Endothelial cell of umbilical vein (primary cell): Measurements from ENCODE around the gene CHMP4B. TPM values are rescaled to one million over a fixed set of nuclear protein-coding genes. Genes with fewer than 3 reads are reported as not detected.

ENCODE experiments used
- BruUV-seq: library from RNA; stranded (reverse); fragments of 400-500 nt; replicated peaks from 2 replicates; lab custom pipeline; 2021; lab: Mats Ljungman, UMichigan
- CTCF ChIA-PET: fragments of 300-600, 350-600 bp; sonication (Branson Sonifier 250); formaldehyde crosslinking; loops from one replicate; lab custom pipeline; 2021; ENCODE audit warnings: antibody characterized with exemption, inconsistent platforms; lab: Charles Lee
- POLR2A ChIA-PET: fragments of 300-600, 350-600 bp; sonication (Branson Sonifier 250); formaldehyde crosslinking; loops from one replicate; lab custom pipeline; 2021; ENCODE audit warnings: antibody characterized with exemption, inconsistent platforms; lab: Charles Lee
- DNase-seq: peaks from one replicate; pipeline ENCODE4 v3.0.0-alpha.2; 2011; ENCODE audit warnings: low read depth, low spot score
- FAIRE-seq: peaks from 2 replicates; lab custom pipeline; 2011; peaks lifted over from hg19 to GRCh38; lab: Jason Lieb, UNC
- H2AFZ ChIP-seq: 2 replicates; pipeline ENCODE4 v1.6.0; 2012; ENCODE audit warnings: low read depth, low read length, control low read depth, inconsistent platforms
- H3K27ac ChIP-seq: 2 replicates; pipeline ENCODE4 v1.5.1; 2011; ENCODE audit warnings: low read depth, mild to moderate bottlenecking, control low read depth, low read length, moderate library complexity; ENCODE audit not compliant: insufficient read depth
- H3K27me3 ChIP-seq, 2 experiments: 2 replicates each; pipeline versions ENCODE4 v1.6.0 to v1.6.1; 2011; ENCODE audit warnings: low read length in 2 of 2, mixed read lengths in 1 of 2; ENCODE audit not compliant: control insufficient read depth in 2 of 2, insufficient read depth in 2 of 2
- H3K36me3 ChIP-seq, 2 experiments: 2 replicates in 1 of 2; 3 replicates in 1 of 2; pipeline ENCODE4 v1.5.1; 2011; ENCODE audit warnings: low read length in 2 of 2, mild to moderate bottlenecking in 1 of 2, moderate library complexity in 1 of 2; ENCODE audit not compliant: control insufficient read depth in 2 of 2, insufficient read depth in 2 of 2; ENCODE audit errors: extremely low read depth in 1 of 2
- H3K4me1 ChIP-seq: 3 replicates; pipeline ENCODE4 v1.5.1; 2011; ENCODE audit warnings: mild to moderate bottlenecking, low read length; ENCODE audit not compliant: control insufficient read depth, insufficient read depth; ENCODE audit errors: extremely low read depth
- H3K4me2 ChIP-seq: 2 replicates; pipeline ENCODE4 v1.6.1; 2011; ENCODE audit warnings: low read length, control low read depth, mixed read lengths; ENCODE audit not compliant: insufficient read depth
- H3K4me3 ChIP-seq, 3 experiments: fragments of 200-600 bp in 1 of 3; sonication (generic), shearing (Covaris generic) in 1 of 3; replicated peaks in 1 of 3; 2 replicates each; pipeline ENCODE4 v1.5.1; 2011 to 2016; ENCODE audit warnings: control low read depth in 3 of 3, low read length in 3 of 3, mild to moderate bottlenecking in 2 of 3, inconsistent platforms in 1 of 3, low read depth in 1 of 3, moderate library complexity in 1 of 3; ENCODE audit not compliant: insufficient read depth in 1 of 3
- H3K79me2 ChIP-seq: 2 replicates; pipeline ENCODE4 v1.6.0; 2012; ENCODE audit warnings: low read length, inconsistent platforms; ENCODE audit not compliant: control insufficient read depth, insufficient read depth
- H3K9ac ChIP-seq: replicated peaks from 2 replicates; pipeline ENCODE3; 2011; ENCODE audit warnings: low read length, control low read depth; ENCODE audit not compliant: insufficient read depth; ENCODE audit errors: extremely low read depth
- H3K9me1 ChIP-seq: replicated peaks from 3 replicates; pipeline ENCODE4 v1.6.0; 2011; ENCODE audit warnings: mild to moderate bottlenecking, low read length; ENCODE audit not compliant: control insufficient read depth, insufficient read depth; ENCODE audit errors: extremely low read depth
- H3K9me3 ChIP-seq: replicated peaks from 2 replicates; pipeline ENCODE4 v1.5.1; 2012; ENCODE audit warnings: low read length, inconsistent platforms; ENCODE audit not compliant: control insufficient read depth, insufficient read depth
- H4K20me1 ChIP-seq: replicated peaks from 2 replicates; pipeline ENCODE3; 2011; ENCODE audit warnings: mild to moderate bottlenecking, low read length; ENCODE audit not compliant: control insufficient read depth, insufficient read depth; ENCODE audit errors: extremely low read depth
- CTCF ChIP-seq, 2 donors: IDR thresholded peaks; 1 replicate in 1 of 2; 2 replicates in 1 of 2; pipeline ENCODE4 v1.5.1; 2011; ENCODE audit warnings: low read length in 2 of 2, mild to moderate bottlenecking in 2 of 2, moderate library complexity in 2 of 2, control low read depth in 1 of 2, inconsistent platforms in 1 of 2, low read depth in 1 of 2; ENCODE audit not compliant: insufficient read depth in 1 of 2; ENCODE audit errors: extremely low read depth in 1 of 2
- EZH2 ChIP-seq: IDR thresholded peaks from 2 replicates; pipeline ENCODE4 v1.6.1; 2012; ENCODE audit warnings: borderline replicate concordance, low read depth, mild to moderate bottlenecking, moderate library complexity, low read length, inconsistent platforms; ENCODE audit not compliant: severe bottlenecking
- FOS ChIP-seq: IDR thresholded peaks from 2 replicates; pipeline ENCODE4 v1.6.1; 2011; ENCODE audit warnings: mild to moderate bottlenecking, low read length, moderate library complexity, borderline replicate concordance; ENCODE audit not compliant: insufficient read depth
- GATA2 ChIP-seq: IDR thresholded peaks from 2 replicates; pipeline ENCODE4 v1.7.0; 2011; ENCODE audit warnings: low read depth, mild to moderate bottlenecking, moderate library complexity, mixed read lengths, low read length; ENCODE audit not compliant: insufficient read length, insufficient read depth
- JUN ChIP-seq: IDR thresholded peaks from 2 replicates; pipeline ENCODE4 v1.6.1; 2011; ENCODE audit warnings: borderline replicate concordance, low read depth; ENCODE audit not compliant: insufficient read length, insufficient read depth
- MAX ChIP-seq: IDR thresholded peaks from 2 replicates; pipeline ENCODE4 v1.6.1; 2011; ENCODE audit not compliant: insufficient read depth, insufficient read length
- MYC ChIP-seq: IDR thresholded peaks from one replicate; pipeline ENCODE4 v1.6.1; 2011; ENCODE audit warnings: mild to moderate bottlenecking, low read depth, low read length
- POLR2A ChIP-seq: IDR thresholded peaks from 2 replicates; pipeline ENCODE4 v1.6.1; 2012; ENCODE audit warnings: low read depth, mild to moderate bottlenecking, control low read depth, low read length
- POLR2AphosphoS5 ChIP-seq: IDR thresholded peaks from 2 replicates; pipeline ENCODE4 v1.6.1; 2012; ENCODE audit warnings: low read depth, mild to moderate bottlenecking, control low read depth, low read length, moderate library complexity; ENCODE audit not compliant: insufficient read depth
- dilution Hi-C: fragments of 300-500 bp; cut with MboI; formaldehyde crosslinking; loops from one replicate; pipeline ENCODE4 v1.15.0; 2019; ENCODE audit warnings: low sequenced_read_pairs; ENCODE audit not compliant: extremely low pct_ligation_motif_present
- intact Hi-C: fragments of 100-400 bp; cut with micrococcal nuclease; formaldehyde crosslinking; loops from one replicate; pipeline ENCODE4 v1.10.0; 2022
- polyA plus RNA-seq, 4 experiments: library from polyadenylated mRNA; depleted of rRNA in 3 of 4; stranded (reverse) in 3 of 4; unstranded in 1 of 4; fragments of >200 nt; gene quantifications; 2 replicates each; pipeline versions ENCODE4 v1.2.1 to v1.2.3, GENCODE V29; 2011 to 2012; ENCODE audit warnings: missing spikeins in 1 of 4
- total RNA-seq: library from RNA; stranded (reverse); gene quantifications from 2 replicates; pipeline ENCODE4 v1.2.3, GENCODE V29; 2021

Gene CHMP4B
- total and polyA plus RNA-seq, 2 donors (not counting 3 experiments of a cell fraction or from before 2014, with no cell fraction given): 64.7 to 112 TPM

GRCh38 chr20:33851842-33852466 lies 40.8 kb downstream of the CHMP4B start:
- no peak for FAIRE-seq
- H3K27me3 ChIP-seq: no peaks in the 10 kb centered on the region
- TF ChIP-seq POLR2AphosphoS5 (no peak), MYC (no peak), FOS (no peak), MAX (no peak), GATA2 (no peak), JUN (no peak), EZH2 (no peak), POLR2A (no peak), CTCF (IDR thresholded peaks at IDR 0.05; ENCODE audit: extremely low read depth in 1 of 2, insufficient read depth in 1 of 2, low read depth in 1 of 2, low read length in 2 of 2) (no peak)
- no peaks in the 10 kb centered on the region for H3K4me1 ChIP-seq
- H3K36me3 ChIP-seq: peaks cover 20 to 43% of the 10 kb centered on the region in 2 experiments
- POLR2A ChIA-PET: no interaction called here
- no TSS peak for BruUV-seq
- H3K27ac ChIP-seq: no peak overlapping the region
- peaks cover 5% of the 10 kb centered on the region for H4K20me1 ChIP-seq
- intact Hi-C loops: no loop called here
- H3K9ac ChIP-seq: no peak overlapping the region
- no peak for DNase-seq
- dilution Hi-C loops: no loop called here
- H3K4me2 ChIP-seq: no peak overlapping the region
- CTCF ChIA-PET: interaction anchor here (1.4 kb wide), 1 partner anchor 60 kb away, joined by 4 read pairs; no protein-coding TSS in a partner anchor
- H2AFZ ChIP-seq: no peak overlapping the region
- no peaks in the 10 kb centered on the region for H3K9me1 ChIP-seq
- no peaks in the 10 kb centered on the region for H3K9me3 ChIP-seq
- no peak overlapping the region for H3K4me3 ChIP-seq
- H3K79me2 ChIP-seq: peaks cover 35% of the 10 kb centered on the region
